Hippocampal formation (tissue), 2 donors: ENCODE results near the gene LSM14A.

Experiments used
- DNase-seq, 2 donors: peaks; one replicate each; lab custom pipeline; 2025; lab: John Stamatoyannopoulos, UW

The LSM14A gene

DNA sequence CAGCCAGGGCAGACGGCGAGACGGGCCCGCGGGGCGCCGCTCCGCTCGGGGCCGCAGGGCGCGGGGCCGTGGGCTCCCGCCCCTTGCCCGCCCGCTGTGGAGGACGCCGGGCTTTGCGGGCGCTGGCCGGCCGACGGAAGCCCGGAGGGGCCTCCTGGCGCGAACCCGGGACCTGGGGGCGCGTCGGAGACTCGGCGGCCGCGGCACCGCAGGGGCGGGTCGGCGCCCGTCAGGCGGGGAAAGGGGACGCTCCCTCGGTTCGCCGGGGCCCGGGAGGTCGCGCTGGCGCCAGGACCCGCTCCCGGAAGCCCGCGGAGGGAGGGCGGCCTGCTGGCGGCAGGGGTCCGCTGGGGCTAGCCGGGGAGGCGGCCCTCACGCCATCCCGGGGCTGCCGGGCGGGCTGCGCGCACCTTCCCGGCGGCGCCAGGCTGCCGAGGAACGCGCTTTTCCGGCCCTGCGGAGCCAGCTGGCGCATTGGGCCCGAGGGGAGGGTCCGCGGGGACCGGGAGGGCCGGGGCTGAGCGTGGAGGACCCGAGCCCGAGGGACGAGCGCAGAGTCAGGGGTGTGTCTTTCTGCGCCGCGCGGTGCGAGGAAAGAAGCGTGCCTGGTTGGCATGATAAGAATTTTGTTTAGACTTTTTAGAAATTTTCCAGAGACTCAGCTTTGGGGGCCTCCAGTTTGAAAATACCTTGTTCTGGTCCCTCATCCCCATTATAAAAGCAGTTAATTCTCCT, 82.6 kb downstream of the LSM14A start:
- peak in 1 of 2 donors; percentile 48 for DNase-seq

DNA sequence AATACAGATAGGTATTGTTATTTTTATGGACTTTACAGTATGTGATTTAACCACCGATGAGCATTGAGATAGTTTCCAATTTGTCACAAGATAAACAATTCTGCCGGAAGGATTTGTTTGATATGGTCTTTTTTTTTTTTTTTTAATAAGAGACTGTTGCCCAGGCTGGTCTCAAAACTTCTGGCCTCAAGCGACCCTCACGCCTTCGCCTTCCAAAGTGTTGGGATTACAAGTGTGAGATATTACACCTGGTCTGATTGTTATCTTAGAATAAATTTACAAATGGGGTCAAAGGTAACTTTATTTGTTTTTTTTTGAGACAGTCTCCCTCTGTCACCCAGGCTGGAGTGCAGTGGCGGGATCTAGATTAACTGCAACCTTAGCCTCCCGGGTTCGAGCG, 83.2 kb downstream of the LSM14A start:
- DNase-seq, result no peak

DNA sequence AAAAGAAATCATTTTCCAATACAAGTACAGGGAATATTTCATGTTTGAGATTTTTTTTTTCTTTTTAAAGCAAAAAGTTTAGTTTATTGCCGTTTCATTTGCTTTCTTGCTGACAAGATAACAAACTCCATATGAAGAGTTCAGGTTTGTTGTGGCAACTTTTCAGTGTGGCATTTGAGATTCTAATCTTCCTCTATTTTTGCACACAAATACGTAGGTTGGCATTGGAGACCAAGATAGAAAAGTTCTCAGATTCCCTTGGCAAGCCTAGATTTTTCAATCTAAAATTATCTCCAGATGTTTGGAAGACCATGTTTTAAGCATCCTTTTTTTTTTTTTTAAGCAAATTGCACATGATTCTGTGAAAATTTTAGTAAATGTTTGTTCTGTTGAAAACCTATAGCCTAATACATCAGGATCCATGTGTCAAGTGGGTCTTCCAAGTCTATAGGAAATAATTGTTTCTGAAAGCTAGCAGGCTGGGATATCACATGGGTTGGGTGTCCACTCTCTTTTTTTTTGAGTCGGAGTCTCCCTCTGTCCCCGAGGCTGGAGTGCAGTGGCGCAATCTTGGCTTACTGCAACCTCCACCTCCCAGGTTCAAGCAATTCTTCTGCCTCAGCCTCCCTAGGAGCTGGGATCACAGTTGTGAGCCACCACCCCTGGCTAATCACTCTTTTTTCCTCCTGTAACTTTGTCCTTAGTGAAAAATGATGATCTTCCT, 84.7 kb downstream of the LSM14A start:
- DNase-seq, result no peak

DNA sequence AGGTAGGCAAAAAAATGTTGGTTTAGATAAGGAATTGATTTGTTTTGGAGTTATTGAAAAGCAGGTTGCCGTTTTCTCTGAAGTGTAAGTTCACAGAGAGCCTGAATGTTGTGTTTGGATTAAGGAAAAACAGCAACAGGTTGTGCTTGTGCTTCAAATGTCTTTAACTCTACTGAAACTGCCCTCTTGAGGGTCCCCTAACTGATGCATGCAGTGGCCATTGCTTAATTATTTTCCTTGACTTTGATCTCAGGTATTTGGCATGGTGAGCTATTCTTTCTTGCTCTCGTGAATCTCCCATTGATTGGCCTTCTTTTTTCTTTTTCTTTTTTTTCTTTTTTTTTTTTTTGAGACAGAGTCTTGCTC, 85.2 kb downstream of the LSM14A start:
- DNase-seq, result no peak

DNA sequence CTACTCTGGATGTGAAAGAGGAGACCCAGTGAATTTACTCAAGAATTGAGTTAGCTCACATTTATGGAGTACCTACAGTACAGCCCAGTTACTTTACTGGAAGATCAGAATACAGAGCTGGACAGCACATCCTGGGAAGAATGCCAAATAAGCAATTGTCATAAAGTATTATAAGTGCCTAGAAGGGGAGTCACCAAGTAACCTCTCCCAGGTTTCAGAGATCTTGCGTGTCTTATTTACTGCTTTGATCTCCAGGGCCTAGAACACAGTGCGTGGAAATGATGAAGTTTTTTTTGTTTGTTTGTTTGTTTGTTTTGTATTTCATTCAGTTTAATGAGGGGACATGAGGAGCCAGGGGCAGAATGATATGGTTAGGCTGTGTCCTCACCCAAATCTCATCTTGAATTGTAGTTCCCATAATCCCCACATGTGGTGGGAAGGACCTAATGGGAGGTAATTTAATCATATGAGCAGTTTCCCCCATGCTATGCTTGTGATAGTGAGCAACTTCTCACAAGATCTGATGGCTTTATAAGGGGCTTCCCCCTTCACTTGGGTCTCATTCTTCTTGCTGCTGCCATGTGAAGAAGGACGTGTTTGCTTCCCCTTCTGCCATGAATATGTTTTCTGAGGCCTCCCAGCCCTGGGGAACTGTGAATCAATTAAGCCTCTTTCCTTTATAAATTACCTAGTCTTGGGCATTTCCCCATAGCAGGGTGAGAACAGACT, 87.2 kb downstream of the LSM14A start:
- no peak for DNase-seq

DNA sequence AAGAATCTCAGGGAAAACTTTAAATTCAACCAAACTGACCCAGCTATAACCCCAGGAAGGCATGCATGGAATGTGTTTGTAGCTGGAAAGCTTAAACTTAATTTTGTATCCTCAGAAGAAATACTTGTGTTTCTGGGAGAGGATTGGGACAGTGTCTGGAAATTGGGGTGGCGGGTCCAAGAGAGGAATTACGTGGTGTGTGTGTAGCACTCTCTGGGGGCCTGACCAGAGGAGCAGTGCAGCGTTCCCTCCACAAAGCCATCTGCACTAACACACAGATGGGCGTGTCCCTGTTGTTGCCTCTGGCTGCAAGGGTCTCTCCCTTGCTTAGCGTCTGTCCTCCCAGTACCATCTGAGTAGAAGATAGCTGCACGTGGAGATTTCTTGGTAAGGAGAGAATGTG, 88.5 kb downstream of the LSM14A start:
- no peak for DNase-seq

DNA sequence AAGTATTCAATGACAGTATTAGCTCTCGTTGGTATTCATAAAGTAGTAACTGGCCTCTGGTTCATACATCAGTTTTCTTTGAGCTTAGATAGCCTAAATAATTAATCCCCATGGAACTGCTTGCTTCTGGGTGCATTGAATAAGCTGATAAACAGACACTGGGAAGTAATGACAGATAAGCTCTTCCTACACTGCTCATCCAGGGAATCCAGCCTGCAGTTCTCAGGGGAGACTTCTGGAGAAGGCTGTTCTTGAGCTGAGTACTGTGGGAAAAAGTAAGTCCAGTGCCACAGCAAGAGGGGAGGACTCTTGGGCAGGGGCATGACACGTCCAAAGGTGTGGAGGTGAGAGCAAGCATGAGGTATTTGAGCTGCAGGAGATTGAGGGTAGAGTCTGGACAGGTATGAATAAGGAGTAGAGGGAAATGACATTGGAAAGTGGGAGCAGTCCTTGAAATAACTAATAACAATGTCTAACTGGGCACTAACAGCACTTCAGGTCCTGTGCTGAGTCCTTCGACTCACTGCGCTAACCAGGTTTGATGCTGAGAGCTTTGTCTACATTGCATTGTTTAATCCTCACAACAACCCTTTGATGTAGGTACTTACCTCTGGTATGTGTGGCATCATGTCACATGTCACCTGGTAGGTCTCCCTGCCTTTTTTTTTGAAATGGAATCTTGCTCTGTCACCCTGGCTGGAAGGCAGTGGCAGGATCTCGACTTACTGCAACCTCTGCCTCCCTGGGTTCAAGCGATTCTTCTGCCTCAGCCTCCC, 89.2 kb downstream of the LSM14A start:
- no peak for DNase-seq

DNA sequence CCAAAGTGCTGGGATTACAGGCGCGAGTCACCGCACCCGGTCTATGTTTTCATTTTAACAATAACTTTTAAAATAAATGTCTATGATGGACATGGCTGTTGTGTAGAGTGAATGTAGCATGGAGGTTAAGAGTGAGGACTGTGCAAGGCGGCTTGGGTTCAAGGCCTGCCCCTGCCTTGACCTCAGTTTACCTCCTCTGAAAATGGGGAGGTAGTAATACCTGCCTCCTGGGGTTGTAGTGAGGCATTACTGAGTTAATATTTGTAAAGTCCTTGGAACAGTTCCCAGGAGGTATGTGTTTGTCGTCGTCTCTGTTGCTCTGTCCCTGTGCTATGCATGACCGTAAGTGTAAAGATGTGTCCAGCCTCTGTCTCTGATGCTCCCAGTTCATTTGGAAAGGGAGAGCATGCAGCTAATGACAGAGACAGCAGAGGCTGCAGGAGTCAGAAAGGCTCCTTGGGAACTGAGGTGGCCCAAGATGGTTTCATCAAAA, 91.5 kb downstream of the LSM14A start:
- no peak for DNase-seq

DNA sequence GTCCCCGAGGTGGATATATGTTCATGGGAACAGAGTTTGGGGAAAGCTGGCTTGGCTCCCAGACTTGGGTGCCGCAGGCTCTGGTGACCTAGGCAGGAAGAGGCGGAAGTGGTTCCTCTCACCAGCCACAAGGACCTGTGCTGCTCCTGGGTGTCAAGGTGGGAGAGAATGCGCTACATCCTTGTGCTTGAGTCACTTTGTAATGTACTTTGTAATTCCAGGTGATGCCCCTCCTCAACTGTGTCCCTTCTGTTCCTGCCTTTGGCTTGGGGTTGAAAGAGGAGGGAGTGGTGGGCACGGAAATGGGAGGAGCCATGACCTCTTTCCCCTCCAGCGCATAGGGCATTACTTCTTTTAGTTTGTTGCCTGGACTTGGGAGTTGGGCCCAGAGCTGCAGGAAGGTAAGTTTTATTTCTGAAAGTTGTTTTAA, 92.9 kb downstream of the LSM14A start:
- DNase-seq, result no peak

DNA sequence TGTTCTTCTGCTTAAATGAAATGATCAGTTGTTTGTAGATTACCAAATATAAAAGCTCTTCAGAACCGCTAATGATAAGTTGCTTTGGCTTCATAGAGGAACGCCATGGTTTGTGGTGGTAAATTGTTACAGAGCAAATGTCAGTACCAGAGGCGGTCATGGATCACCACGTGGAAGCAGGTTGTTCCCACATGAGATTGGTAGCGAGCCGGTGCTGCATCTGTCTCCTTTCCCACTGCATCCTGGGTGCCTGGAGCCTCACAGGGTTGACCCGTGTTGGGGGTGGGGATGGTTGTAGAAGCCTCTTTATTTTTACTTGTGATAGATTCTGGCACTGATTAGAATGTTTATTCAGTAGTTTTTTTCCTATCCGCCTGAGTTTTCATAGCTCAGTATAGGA, 96.8 kb downstream of the LSM14A start:
- DNase-seq, result no peak

DNA sequence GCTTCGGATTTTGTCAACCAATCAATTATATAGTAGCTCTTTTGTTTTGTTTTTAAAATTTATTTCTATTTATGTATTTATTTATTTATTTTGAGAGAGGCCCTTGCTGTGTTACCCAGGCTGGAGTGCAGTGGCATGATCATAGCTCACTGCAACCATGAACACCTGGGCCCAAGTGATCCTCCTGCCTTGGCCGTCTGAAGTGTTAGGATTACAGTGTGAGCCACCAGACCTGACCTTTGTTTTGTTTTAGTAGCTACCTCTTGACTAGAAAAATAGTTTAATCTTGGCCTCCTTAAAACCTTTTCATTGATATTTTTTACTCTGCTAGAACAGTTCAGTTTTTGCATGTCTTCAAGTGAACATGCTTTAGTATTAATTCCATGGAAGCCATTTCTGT, 97.2 kb downstream of the LSM14A start:
- no peak for DNase-seq

DNA sequence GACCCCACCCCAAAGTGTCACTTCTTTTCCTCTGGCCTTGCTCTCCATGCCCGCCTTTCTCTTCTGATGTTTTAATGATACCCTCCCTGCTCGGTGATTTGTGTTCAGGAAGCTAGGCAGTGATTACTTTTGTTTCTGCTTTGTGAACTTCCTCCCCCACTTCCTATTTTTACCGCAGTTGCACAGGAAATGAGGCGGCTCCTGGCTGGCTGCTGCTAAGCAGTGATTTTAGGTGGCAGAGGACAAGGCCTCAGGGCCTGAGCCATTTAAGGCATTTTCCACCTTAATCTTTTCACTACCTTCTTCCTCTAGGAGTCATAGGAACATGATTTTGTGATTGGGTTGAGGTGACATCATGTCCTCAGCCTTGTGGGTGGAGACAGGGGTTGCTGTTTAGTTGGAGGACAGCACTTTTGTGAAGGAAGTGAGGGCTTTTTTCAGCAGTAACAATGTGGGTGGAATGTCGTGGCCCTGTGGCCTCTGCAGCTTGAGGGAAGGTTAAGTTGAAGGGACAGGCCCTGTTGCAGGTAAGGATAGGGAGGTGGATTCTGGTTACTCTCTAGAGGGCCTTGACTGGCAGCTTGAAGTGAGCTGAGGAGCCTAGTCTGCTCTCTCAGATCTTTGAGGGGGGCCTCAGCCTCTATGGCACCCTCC, 97.8 kb downstream of the LSM14A start:
- peak; percentile 13 to 42 for DNase-seq

DNA sequence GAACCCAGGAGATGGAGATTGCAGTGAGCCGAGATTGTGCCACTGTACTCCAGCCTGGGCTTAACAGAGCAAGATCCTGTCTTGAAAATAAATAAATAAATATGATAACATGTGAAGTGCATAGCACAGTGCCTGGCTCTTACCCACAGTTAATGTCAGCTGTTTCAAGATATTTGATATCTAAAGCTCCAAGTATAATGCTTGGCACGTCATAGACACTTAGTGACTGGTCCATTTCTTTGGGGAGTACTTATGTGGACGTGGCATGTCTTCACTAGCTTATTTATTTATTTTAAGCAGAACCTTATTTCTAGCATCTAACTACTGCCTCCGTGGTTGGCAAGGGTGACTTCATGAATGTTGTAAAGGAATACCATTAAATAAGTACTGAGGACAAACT, 100.8 kb downstream of the LSM14A start:
- no peak for DNase-seq

DNA sequence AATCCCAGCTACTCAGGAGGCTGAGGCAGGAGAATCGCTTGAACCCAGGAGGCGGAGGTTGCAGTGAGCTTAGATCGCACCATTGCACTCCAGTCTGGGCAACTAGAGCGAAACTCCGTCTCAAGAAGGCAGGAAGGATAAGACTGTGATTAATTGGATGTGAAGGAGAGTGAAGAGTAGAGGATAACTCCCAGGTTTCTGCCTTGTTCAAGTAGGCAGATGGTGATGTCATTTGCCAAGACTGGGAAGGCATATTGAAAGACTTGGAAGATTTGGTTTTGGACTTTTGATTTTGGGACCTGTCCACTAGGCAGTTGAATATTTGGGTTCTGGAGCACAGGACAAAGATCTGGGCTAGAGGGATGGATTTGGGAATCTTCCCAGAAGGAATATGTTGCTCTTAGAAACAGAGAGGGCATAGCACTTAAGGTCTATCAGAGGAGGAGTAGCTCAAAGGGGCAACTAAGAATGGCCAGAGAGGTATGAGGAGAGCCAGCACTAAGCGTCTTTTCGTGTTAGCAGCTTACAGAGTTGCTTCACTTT, 102.1 kb downstream of the LSM14A start:
- DNase-seq, result no peak

DNA sequence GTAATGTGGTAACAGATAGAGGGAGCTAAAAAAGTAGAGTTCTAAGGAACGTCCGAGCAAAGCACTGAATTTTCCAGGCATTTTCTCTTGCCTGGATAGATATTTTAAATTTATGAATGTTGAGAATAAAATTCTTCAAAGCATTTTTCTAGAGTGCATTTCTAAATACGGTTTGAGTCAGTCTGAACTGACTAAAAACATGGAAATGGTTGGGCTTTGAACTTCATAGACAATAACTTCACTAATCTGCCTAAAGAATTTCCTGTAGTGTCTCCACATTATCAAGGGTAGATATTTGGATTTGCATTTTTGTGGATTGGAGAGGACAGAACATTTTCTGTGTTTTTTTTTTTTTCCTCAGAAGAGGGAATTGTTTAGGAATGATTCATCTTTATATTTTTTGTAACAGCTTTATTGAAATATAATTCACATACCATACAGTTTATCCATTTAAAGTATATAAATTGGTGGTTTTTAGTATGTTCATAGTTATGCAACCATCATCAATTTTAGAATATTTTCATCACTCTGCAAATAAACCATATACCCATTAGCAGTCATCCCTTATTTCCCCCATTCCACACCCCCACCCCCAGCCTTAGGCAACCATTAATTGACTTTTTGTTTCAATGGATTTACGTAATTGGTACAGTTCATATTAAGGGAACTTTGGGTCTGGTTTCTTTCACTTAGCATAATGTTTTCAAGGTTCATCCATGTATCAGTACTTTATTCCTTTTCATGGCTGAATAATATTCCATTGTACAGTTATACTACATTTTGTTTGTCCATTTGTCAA, 102.7 kb downstream of the LSM14A start:
- no peak for DNase-seq

DNA sequence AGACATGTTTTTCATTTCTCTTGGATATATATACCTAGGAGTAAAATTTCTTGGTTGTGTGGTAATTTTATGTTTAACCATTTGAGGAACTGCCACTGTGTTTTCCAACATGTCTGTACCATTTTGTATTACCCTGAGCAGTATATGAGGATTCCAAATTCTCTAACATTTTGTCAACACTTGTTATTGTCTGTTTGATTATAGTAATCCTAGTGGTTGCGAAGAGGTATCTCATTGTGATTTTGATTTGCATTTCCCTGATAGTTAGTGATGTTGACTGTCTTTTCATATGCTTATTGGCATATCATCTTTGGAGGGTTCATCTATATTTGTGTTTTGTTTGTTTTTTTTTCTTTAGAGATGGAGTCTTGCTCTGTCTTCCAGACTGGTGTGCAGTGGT, 103.4 kb downstream of the LSM14A start:
- no peak for DNase-seq

DNA sequence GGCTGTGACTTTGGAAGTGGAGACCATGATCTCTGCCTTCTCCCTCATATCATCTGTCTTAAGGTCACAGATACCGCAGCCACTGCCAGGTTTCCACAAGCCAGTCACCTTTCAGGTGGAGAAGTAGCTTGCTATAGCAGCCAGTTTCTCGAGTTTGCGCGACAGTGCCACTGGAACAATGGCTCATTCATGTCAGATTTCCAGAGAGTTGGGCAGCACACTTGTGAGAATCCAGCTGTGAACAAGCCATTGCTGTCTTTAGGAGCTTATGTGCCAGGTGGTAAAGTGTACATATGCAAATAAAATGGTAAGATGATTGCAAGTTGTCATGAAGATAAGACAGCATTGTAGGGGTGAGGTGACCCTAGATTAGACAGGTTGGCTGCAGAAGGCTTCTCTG, 104.3 kb downstream of the LSM14A start:
- DNase-seq, result peak in 1 of 2 donors; percentile 15

DNA sequence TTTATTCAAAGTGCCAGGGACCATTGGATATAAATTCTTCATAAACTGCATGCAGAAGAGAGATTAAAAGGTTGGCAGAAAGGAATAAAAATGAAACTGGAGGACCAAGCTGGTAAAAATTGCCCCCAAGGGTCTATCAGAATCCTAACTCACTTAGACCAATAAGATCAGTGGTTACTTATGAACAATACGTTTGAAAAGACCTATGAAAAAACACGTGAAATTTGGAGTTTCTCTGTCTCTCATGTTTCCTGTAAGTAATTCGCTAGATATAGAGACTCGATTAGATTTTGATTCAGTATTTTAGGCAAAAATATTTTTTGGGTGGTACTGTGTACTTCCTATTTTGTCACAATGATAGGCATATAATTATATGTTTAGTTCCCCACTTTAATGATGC, 104.9 kb downstream of the LSM14A start:
- DNase-seq, result no peak

DNA sequence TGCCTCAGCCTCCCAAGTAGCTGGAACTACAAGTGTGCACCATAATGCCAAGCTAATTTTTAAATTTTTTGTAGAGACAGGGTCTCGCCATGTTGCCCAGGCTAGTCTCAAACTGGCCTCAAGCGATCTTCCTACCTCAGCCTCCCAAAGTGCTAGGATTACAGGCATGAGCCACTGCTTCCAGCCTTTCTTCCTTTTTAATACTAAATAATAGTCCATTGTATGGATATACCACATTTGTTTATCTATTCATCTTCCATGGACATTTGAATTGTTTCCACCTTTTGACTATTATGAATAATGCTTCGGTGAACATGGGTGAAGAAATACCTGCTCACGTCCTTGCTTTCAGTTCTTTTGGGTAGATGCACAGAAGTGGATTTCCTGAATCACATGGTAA, 106.5 kb downstream of the LSM14A start:
- no peak for DNase-seq
